Measurements from ENCODE around the gene MRPS11. TPM values are rescaled to one million over a fixed set of nuclear protein-coding genes. Genes with fewer than 3 reads are reported as not detected.

The MRPS11 gene
- total and polyA plus RNA-seq, 2 of the 8 experiments (the other 6 are each of a cell fraction or from before 2014, with no cell fraction given) = 41.4 to 59.2 TPM

DNA sequence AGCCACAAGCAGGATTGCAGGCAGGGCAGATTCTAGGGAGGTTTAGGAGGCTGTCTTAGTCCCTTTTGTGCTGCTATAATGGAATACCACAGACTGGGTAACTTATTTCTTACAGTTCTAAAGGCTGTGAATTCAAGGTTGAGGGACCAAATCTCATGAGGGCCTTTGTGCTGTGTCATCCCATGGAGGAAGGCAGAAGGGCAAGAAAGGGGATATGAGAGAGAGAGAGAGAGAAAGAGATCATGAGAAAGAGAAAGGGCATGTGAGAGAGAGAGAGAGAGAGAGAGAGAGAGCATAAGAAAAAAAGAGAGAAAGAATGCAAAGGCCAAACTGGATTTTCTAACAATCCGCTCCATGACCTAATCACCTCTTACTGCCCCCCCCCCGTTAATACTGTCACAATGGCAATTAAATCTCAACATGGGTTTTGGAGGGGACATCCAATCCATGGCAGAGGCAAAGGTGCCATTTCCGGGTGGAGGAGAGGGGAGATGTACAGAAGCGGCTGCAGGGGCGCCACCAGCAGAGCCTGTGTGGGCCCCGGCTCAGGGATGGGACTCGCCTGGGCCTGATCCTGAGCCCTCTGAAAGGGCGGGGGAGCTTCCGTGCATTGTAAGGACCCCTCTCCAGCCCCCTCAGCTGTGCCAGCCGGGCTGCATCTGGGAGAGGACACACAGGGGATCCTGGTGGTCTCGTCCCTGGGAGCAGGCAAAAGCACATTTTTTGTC, 20.5 kb downstream of the MRPS11 start:
- TF ChIP-seq NANOG (IDR thresholded peaks at IDR 0.05; ENCODE audit: insufficient read depth, low read depth, low read length, poor library complexity, severe bottlenecking) (no peak), SIRT6 (IDR thresholded peaks at IDR 0.05; ENCODE audit: low read length) (no peak), JUN (IDR thresholded peaks at IDR 0.05; ENCODE audit: low read depth, low read length) (no peak), JUND (IDR thresholded peaks at IDR 0.05; ENCODE audit: low read length) (no peak), RXRA (IDR thresholded peaks at IDR 0.05; ENCODE audit: insufficient read depth, low read depth, low read length) (no peak)
- no peak overlapping the region for H3K14ac ChIP-seq (ENCODE audit: insufficient read length)
- H2AK5ac ChIP-seq (ENCODE audit: low read depth, low read length) = no peak overlapping the region
- no peak overlapping the region for H3K9ac ChIP-seq (replicated peaks in 1 of 4; ENCODE audit: extremely low read depth in 1 of 4, low read depth in 3 of 4, low read length in 3 of 4)
- H3K79me2 ChIP-seq (ENCODE audit: control insufficient read depth in 1 of 2, insufficient read depth in 2 of 2, low read length in 2 of 2) = no peaks in the 10 kb centered on the region
- H3K79me1 ChIP-seq (ENCODE audit: low read depth, low read length) = no peaks in the 10 kb centered on the region
- H2BK5ac ChIP-seq (ENCODE audit: low read depth, low read length) = no peak overlapping the region; the same call in 1 of the 2 replicates
- no peak overlapping the region for H2AFZ ChIP-seq (ENCODE audit: low read length)
- CTCF ChIA-PET (ENCODE audit: partially characterized antibody) = interaction anchor here (1.1 to 4.5 kb wide), 8 partner anchors 9 to 137 kb away, joined by 3 to 41 read pairs (median 11); no protein-coding TSS in a partner anchor
- H3K4me3 ChIP-seq (ENCODE audit: extremely low read depth in 1 of 4, insufficient read depth in 2 of 4, low read depth in 3 of 4, low read length in 4 of 4) = no peak overlapping the region
- H3K36me3 ChIP-seq (ENCODE audit: control insufficient read depth in 2 of 4, insufficient read depth in 4 of 4, low read length in 3 of 4) = no peaks in the 10 kb centered on the region
- H2BK120ac ChIP-seq (replicated peaks; ENCODE audit: low read depth, low read length) = no peak overlapping the region
- H3K23ac ChIP-seq (ENCODE audit: insufficient read length) = no peak overlapping the region
- no peak overlapping the region for H2BK15ac ChIP-seq (ENCODE audit: low read length)
- no peak overlapping the region for H2BK20ac ChIP-seq (ENCODE audit: low read length)
- H3K27ac ChIP-seq (ENCODE audit: low read depth, low read length) = no peak overlapping the region
- 82% methylated on average over 9 of the region's 11 CpGs; no CpG with 5 or more reads in 1 of the 2 experiments for WGBS, 2 experiments (ENCODE audit: extremely low coverage in 1 of 2, insufficient coverage in 1 of 2, insufficient read length in 1 of 2, insufficient replicate concordance in 2 of 2, low coverage in 1 of 2, low lambda C conversion rate in 2 of 2, missing lambda C conversion rate in 1 of 2)
- H3K27me3 ChIP-seq (replicated peaks in 1 of 4; ENCODE audit: control insufficient read depth in 3 of 4, extremely low read depth in 1 of 4, insufficient read depth in 3 of 4, low read length in 3 of 4) = no peaks in the 10 kb centered on the region; a peak in 2 of 7 replicates
- peaks cover 2 to 21% (median 9%) of the 10 kb centered on the region in 4 experiments for H3K4me1 ChIP-seq (replicated peaks in 1 of 4; ENCODE audit: control insufficient read depth in 3 of 4, insufficient read depth in 4 of 4, low read length in 3 of 4)
- peak overlapping the region; percentile 28; the same call in 1 of the 2 replicates for H3K18ac ChIP-seq (ENCODE audit: extremely low read depth, low read length)
- H3K4me2 ChIP-seq (ENCODE audit: insufficient read depth in 1 of 2, low read depth in 2 of 2, low read length in 2 of 2) = no peak overlapping the region; a peak in 1 of 4 replicates
- no peak overlapping the region for H4K5ac ChIP-seq (ENCODE audit: insufficient read length, low read depth, low read length)
- no peak overlapping the region for H2BK12ac ChIP-seq (ENCODE audit: low read depth, low read length)
- H4K20me1 ChIP-seq (replicated peaks in 1 of 2; ENCODE audit: control insufficient read depth in 1 of 2, insufficient read depth in 2 of 2, low read length in 2 of 2) = no peaks in the 10 kb centered on the region
- no peaks in the 10 kb centered on the region for H3K9me3 ChIP-seq (ENCODE audit: insufficient read depth in 2 of 2, low read depth in 1 of 2, low read length in 1 of 2)
- DNase-seq (ENCODE audit: low read depth in 1 of 2, low spot score in 2 of 2) = no peak
- H3K56ac ChIP-seq (replicated peaks; ENCODE audit: insufficient read length, low read depth, low read length) = no peak overlapping the region
- peak overlapping the region; percentile 23 for H4K91ac ChIP-seq (replicated peaks; ENCODE audit: insufficient read length, low read length)
- no peaks in the 10 kb centered on the region for H3K23me2 ChIP-seq (ENCODE audit: low read depth, low read length)
- no peak overlapping the region for H3K4ac ChIP-seq (replicated peaks; ENCODE audit: insufficient read length, low read depth, low read length)
- POLR2A ChIA-PET (ENCODE audit: partially characterized antibody) = interaction anchor here (2.2 kb wide), 1 partner anchor 8 kb away, joined by 7 read pairs; no protein-coding TSS in a partner anchor
- no peak overlapping the region for H4K8ac ChIP-seq (ENCODE audit: extremely low read depth, insufficient read depth, low read length)
- FAIRE-seq = no peak

All from H1 (cell line).